HG02970 (cell line): ENCODE data around the gene ENTPD2.

Source experiments
- ATAC-seq: cut with Tn5 transposase; IDR thresholded peaks from one replicate; pipeline ENCODE4 v1.9.1; 2021; ENCODE audit warnings: mild to moderate bottlenecking, moderate library complexity, moderate number of reproducible peaks; ENCODE audit not compliant: unreplicated experiment, low FRiP score

The ENTPD2 gene

GRCh38 chr9:137032858-137033257 is 21.0 kb downstream of the ENTPD2 start:
- no peak for ATAC-seq

DNA sequence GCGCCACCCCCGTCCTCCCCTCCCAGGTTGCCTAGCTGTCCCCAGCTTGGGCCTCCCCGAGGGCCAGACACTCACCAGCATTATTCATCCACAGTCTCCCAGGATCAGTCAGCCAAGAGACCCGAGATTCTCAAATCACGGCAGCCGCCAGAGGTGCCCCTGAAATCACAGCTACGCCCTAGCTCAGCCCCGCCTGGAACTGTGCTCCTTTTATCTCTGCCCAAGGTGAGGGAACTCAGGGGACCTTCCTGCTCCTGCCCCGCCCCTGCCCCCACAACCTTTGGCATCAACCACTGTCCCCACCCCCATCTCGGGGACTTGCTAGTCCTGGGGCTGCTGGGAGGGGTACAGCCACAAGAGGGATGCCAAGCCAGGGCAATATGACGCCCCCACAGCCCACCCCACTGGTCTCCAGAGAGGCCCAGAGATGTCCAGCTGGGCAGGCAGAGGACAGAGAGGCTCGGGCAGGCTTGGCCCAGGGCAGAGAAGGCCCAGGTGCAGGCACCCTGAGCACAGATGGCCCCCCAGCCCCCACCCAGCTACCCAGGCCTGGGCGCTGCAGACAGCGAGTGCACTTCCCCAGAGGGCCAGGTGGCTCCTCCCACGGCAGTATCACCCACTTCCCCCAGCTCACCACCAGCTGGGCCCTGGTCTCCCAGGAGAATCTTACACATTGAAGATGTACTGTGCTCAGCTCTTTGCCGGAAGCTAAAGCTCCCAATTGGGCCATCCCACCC is 21.8 kb downstream of the ENTPD2 start, which contains the start of gene FUT7:
Gene FUT7, minus strand, starts transcription at position 185 of the 737 bp plus-strand sequence. Its CDS starts 97 bp downstream, at position 88.
- no peak for ATAC-seq

- ATAC-seq, result no peak
Observed at GRCh38 chr9:137030538-137031527, 23.0 kb downstream of the ENTPD2 start.

- no peak for ATAC-seq
Observed at GRCh38 chr9:137030006-137030405, 23.9 kb downstream of the ENTPD2 start.

- no peak for ATAC-seq
Observed at GRCh38 chr9:137029058-137029936, 24.6 kb downstream of the ENTPD2 start.

DNA sequence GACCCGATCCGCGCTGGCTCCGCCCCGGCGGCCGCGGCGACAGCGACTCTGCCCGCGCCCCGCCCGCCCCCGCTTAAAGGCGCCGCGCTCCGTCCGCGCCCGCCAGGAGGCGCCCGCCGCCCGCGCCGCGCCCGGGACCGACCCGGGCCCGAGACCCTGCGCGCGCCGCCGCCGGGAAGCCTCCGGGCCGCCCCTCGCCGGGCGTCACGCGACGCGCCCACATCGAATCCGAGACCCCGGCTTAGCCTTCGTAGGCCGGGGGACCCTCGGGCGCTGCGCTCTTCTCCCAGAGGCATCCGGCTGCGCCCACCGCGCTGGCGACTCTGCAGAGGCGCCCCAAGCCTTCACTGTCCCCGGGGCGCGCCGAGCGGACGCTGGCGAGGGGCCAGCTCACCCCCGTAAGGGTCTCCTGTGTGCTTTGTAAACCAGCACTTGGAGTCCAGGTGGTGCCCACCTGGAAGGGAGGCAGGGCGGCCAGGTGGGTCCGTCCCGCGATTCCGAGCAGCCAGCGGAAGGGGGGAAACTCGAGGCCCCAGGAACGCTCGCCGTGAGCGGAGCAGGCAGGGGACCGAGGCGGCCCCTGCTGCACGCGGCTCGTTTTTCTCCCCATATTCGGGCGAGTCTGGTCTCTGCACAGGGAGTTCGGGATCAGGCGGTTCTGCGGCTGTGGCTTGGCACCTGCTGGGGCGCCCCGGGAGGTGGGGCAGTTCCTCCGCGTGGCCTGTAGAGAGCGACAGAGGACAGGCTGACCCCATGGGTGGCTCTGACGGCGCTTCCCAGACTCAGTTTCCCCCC is 25.4 kb downstream of the ENTPD2 start:
- no peak for ATAC-seq

DNA sequence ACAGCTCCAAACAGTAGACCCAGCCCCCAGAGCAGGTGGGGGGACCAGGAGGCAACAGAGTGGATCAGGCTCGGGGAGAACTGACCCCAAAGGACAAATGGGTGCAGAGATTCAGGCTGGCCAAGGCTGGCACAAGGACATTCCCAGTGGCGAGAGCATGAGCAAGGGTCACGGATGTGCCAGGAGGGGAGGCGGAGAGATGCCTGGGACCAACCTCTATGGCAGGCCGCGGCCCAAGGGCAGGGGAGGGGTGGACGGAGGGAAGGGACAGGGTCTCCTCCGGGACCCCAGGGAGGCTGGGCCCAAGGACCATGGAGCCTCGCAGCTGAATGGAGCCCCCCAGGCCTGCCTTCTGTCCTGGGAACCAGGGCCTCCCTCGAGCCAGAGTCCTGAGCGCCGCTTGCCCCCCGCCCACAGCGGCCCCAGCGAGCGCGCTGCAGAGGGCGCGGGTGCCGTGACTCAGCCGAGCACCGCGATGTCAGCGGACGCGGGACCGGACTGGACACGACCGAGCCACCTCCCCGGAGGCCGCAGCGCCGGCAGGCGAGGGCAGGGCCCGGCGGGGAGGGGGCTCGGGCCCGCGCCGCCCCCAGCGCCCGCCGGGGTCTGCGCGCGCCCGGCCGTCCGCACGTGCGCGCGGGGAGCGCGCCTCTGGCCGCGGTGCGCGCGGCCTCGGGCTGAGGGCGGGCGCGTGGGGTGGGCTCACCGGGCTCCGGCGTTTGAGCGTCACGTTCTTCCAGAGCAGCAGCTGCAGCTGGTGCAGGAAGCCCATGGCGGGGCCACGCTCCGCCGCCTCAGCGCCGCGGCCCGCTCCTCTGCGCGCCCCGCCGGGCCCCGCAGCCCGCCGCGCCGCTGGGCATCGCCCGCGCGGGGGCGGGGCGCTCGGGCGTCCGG is 26.2 kb downstream of the ENTPD2 start, which contains the start of gene ABCA2:
Gene ABCA2, minus strand, starts transcription at position 869 of the 894 bp plus-strand sequence. Its CDS starts 97 bp downstream, at position 772.
- ATAC-seq, result no peak

- no peak for ATAC-seq
Observed at GRCh38 chr9:137026828-137027227, 27.0 kb downstream of the ENTPD2 start.

GRCh38 chr9:137026384-137026783 is 27.5 kb downstream of the ENTPD2 start:
- no peak for ATAC-seq

DNA sequence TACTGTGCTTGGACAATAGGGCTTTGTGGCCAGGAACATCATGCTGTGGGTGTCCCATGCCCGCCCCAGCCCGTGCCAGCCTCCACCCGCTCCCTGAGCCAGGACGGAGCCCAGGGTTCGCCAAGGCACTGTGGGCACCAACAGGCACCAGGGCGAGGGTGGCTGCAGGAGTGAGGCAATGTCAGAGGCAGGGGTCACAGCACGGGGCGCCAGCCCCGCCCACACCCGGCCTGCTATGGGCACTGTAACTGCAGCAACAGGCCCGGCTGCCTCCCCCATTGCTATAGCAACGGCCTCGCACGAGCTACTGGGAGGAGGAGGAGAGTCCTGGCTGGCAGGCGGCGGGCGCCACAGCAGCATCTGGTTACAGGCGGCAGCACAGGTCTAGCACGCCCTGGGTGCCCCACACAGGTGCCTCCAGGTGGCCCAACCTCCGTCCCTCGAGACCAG is 28.3 kb downstream of the ENTPD2 start:
- ATAC-seq, result no peak

- no peak for ATAC-seq
Observed at GRCh38 chr9:137023583-137023991, 30.3 kb downstream of the ENTPD2 start.

- ATAC-seq, result no peak
Observed at GRCh38 chr9:137023157-137023556, 30.7 kb downstream of the ENTPD2 start.

DNA sequence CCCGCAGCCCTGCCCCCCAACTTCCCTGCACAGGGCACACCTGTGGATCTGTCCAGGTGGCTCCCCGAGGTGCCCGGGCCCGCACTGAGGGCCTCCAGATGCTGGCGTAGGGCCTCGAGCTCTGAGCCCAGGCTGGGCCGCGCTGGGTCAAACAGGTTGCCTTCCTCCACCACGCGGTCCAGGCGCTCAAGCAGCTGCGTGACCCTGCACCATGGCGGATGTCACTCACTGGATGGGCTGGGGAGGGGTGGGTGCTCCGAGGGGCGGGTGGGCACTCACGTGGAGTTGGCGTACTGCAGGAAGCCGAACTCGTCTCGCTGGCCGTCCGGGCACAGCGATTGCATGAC is 31.2 kb downstream of the ENTPD2 start:
- ATAC-seq, result no peak

- ATAC-seq, result no peak
Observed at GRCh38 chr9:137021979-137022661, 31.7 kb downstream of the ENTPD2 start.

DNA sequence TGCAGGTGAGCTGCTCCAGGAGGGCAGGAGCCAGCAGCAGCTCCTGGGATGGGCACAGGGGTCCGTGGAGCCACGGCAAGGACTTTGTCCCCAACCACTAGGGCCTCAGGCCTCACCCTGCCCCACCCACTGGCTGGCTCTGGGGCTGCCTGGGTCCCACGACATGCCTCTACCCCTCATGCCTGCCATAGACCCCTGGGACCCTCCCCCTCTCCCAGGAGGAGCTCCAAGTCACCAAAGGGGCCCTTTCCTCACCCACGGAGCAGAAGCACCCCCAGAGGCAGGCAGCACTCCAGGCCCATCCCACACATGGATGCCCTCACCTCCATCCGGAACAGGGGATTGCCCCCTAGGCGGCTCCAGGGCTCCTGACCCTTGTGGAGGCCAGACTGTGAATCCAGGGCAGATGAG is 32.3 kb downstream of the ENTPD2 start:
- no peak for ATAC-seq

GRCh38 chr9:137020771-137021567 is 32.9 kb downstream of the ENTPD2 start:
- no peak for ATAC-seq
